Measurements from ENCODE around the gene PRUNE1.

The PRUNE1 gene

GRCh38 chr1:151047591-151047924 is 39.3 kb downstream of the PRUNE1 start, which contains the start of gene C1orf56:
Gene C1orf56, plus strand, starts transcription at chr1:151047751. Its CDS starts 97 bp downstream, at chr1:151047848.
- H3K27me3 ChIP-seq (ENCODE audit: insufficient read depth, low read length, poor library complexity), result no peaks in the 10 kb centered on the region
- peak within 1 kb of the TSS; percentile 63 for H3K4me3 ChIP-seq (ENCODE audit: low read length)
- peak within 1 kb of the TSS; percentile 92 for H3K4ac ChIP-seq (ENCODE audit: low read depth, low read length)
- no peak within 1 kb of the TSS for H2AK5ac ChIP-seq (ENCODE audit: low read length)
- H3K56ac ChIP-seq (ENCODE audit: low read length), result peak within 1 kb of the TSS; percentile 87
- H3K79me2 ChIP-seq (ENCODE audit: control insufficient read depth, insufficient read depth, low read length), result no peaks in the 10 kb centered on the region
- peak within 1 kb of the TSS; percentile 78 for H4K8ac ChIP-seq (ENCODE audit: low read depth, low read length)
- H3K9ac ChIP-seq (ENCODE audit: low read length), result peak within 1 kb of the TSS; percentile 86
- peak within 1 kb of the TSS; percentile 13 for H2BK5ac ChIP-seq (ENCODE audit: low read length)
- peak; percentile 82 for DNase-seq
- peak within 1 kb of the TSS; percentile 77 for H3K4me2 ChIP-seq (ENCODE audit: low read length)
- H3K36me3 ChIP-seq (ENCODE audit: control insufficient read depth, insufficient read depth, low read length), result peaks cover 4% of the 10 kb centered on the region
- no peak within 1 kb of the TSS for H4K5ac ChIP-seq (ENCODE audit: low read length)
- peak within 1 kb of the TSS; percentile 59 for H3K27ac ChIP-seq (ENCODE audit: low read depth, low read length)
- peak within 1 kb of the TSS; percentile 32 for H3K23ac ChIP-seq (ENCODE audit: low read length)
- H2BK15ac ChIP-seq (replicated peaks; ENCODE audit: low read depth), result no peak within 1 kb of the TSS
- H3K18ac ChIP-seq (ENCODE audit: low read length), result peak within 1 kb of the TSS; percentile 92
- peak within 1 kb of the TSS; percentile 76 for H2BK120ac ChIP-seq (ENCODE audit: low read depth, low read length)
- peaks cover 1% of the 10 kb centered on the region for H3K4me1 ChIP-seq (ENCODE audit: control insufficient read depth, low read depth, low read length)
- no CpG with 5 or more reads among the region's 29 CpGs for WGBS (ENCODE audit: extremely low coverage, insufficient coverage, low lambda C conversion rate)
- no peaks in the 10 kb centered on the region for H3K79me1 ChIP-seq (ENCODE audit: low read length)

GRCh38 chr1:151047925-151048644 is 39.8 kb downstream of the PRUNE1 start:
- Histone ChIP-seq H3K18ac (ENCODE audit: low read length) (peak overlapping the region; percentile 92), H2BK15ac (replicated peaks; ENCODE audit: low read depth) (no peak overlapping the region), H2BK5ac (ENCODE audit: low read length) (peak overlapping the region; percentile 13), H3K4ac (ENCODE audit: low read depth, low read length) (peak overlapping the region; percentile 92), H3K4me2 (ENCODE audit: low read length) (peak overlapping the region; percentile 77), H3K79me1 (ENCODE audit: low read length) (no peaks in the 10 kb centered on the region), H3K36me3 (ENCODE audit: control insufficient read depth, insufficient read depth, low read length) (peaks cover 9% of the 10 kb centered on the region), H4K8ac (ENCODE audit: low read depth, low read length) (peak overlapping the region; percentile 78), H3K56ac (ENCODE audit: low read length) (peak overlapping the region; percentile 87), H3K27me3 (ENCODE audit: insufficient read depth, low read length, poor library complexity) (no peaks in the 10 kb centered on the region), H3K9ac (ENCODE audit: low read length) (peak overlapping the region; percentile 86), H4K5ac (ENCODE audit: low read length) (no peak overlapping the region), H3K27ac (ENCODE audit: low read depth, low read length) (peak overlapping the region; percentile 59), H2AK5ac (ENCODE audit: low read length) (no peak overlapping the region), H3K4me3 (ENCODE audit: low read length) (peak overlapping the region; percentile 63), H2BK120ac (ENCODE audit: low read depth, low read length) (peak overlapping the region; percentile 76), H3K79me2 (ENCODE audit: control insufficient read depth, insufficient read depth, low read length) (no peaks in the 10 kb centered on the region), H3K23ac (ENCODE audit: low read length) (peak overlapping the region; percentile 32), H3K4me1 (ENCODE audit: control insufficient read depth, low read depth, low read length) (peaks cover 1% of the 10 kb centered on the region)
- peak; percentile 89 for DNase-seq
- no CpG with 5 or more reads among the region's 48 CpGs for WGBS (ENCODE audit: extremely low coverage, insufficient coverage, low lambda C conversion rate)

- no peak overlapping the region for H2BK5ac ChIP-seq (ENCODE audit: low read length)
- peak overlapping the region; percentile 87 for H3K56ac ChIP-seq (ENCODE audit: low read length)
- H3K27me3 ChIP-seq (ENCODE audit: insufficient read depth, low read length, poor library complexity), result no peaks in the 10 kb centered on the region
- H2BK120ac ChIP-seq (ENCODE audit: low read depth, low read length), result no peak overlapping the region
- peaks cover 9% of the 10 kb centered on the region for H3K36me3 ChIP-seq (ENCODE audit: control insufficient read depth, insufficient read depth, low read length)
- no peaks in the 10 kb centered on the region for H3K79me2 ChIP-seq (ENCODE audit: control insufficient read depth, insufficient read depth, low read length)
- H3K18ac ChIP-seq (ENCODE audit: low read length), result no peak overlapping the region
- H3K9ac ChIP-seq (ENCODE audit: low read length), result peak overlapping the region; percentile 86
- peaks cover 1% of the 10 kb centered on the region for H3K4me1 ChIP-seq (ENCODE audit: control insufficient read depth, low read depth, low read length)
- no peak overlapping the region for H3K4me3 ChIP-seq (ENCODE audit: low read length)
- WGBS (ENCODE audit: extremely low coverage, insufficient coverage, low lambda C conversion rate), result no CpG with 5 or more reads among the region's 3 CpGs
- no peaks in the 10 kb centered on the region for H3K79me1 ChIP-seq (ENCODE audit: low read length)
- H2BK15ac ChIP-seq (replicated peaks; ENCODE audit: low read depth), result no peak overlapping the region
- peak overlapping the region; percentile 77 for H3K4me2 ChIP-seq (ENCODE audit: low read length)
- DNase-seq, result no peak
- H4K5ac ChIP-seq (ENCODE audit: low read length), result no peak overlapping the region
- no peak overlapping the region for H3K27ac ChIP-seq (ENCODE audit: low read depth, low read length)
- no peak overlapping the region for H4K8ac ChIP-seq (ENCODE audit: low read depth, low read length)
- no peak overlapping the region for H3K4ac ChIP-seq (ENCODE audit: low read depth, low read length)
- no peak overlapping the region for H2AK5ac ChIP-seq (ENCODE audit: low read length)
- H3K23ac ChIP-seq (ENCODE audit: low read length), result no peak overlapping the region
Measured at GRCh38 chr1:151048645-151049032, 40.4 kb downstream of the PRUNE1 start.

- no CpG with 5 or more reads among the region's 5 CpGs for WGBS (ENCODE audit: extremely low coverage, insufficient coverage, low lambda C conversion rate)
- Histone ChIP-seq H3K23ac (ENCODE audit: low read length) (no peak overlapping the region), H2BK120ac (ENCODE audit: low read depth, low read length) (no peak overlapping the region), H2BK15ac (replicated peaks; ENCODE audit: low read depth) (no peak overlapping the region), H3K27me3 (ENCODE audit: insufficient read depth, low read length, poor library complexity) (no peaks in the 10 kb centered on the region), H3K79me1 (ENCODE audit: low read length) (peaks cover 2% of the 10 kb centered on the region), H4K5ac (ENCODE audit: low read length) (no peak overlapping the region), H3K56ac (ENCODE audit: low read length) (no peak overlapping the region), H3K27ac (ENCODE audit: low read depth, low read length) (no peak overlapping the region), H3K9ac (ENCODE audit: low read length) (no peak overlapping the region), H3K4me2 (ENCODE audit: low read length) (no peak overlapping the region), H3K4me3 (ENCODE audit: low read length) (no peak overlapping the region), H3K4me1 (ENCODE audit: control insufficient read depth, low read depth, low read length) (peaks cover 1% of the 10 kb centered on the region), H4K8ac (ENCODE audit: low read depth, low read length) (no peak overlapping the region), H3K4ac (ENCODE audit: low read depth, low read length) (no peak overlapping the region), H3K36me3 (ENCODE audit: control insufficient read depth, insufficient read depth, low read length) (peaks cover 12% of the 10 kb centered on the region), H2AK5ac (ENCODE audit: low read length) (no peak overlapping the region), H2BK5ac (ENCODE audit: low read length) (no peak overlapping the region), H3K79me2 (ENCODE audit: control insufficient read depth, insufficient read depth, low read length) (no peaks in the 10 kb centered on the region), H3K18ac (ENCODE audit: low read length) (no peak overlapping the region)
- no peak for DNase-seq
Measured at GRCh38 chr1:151049458-151049857, 41.2 kb downstream of the PRUNE1 start.

GRCh38 chr1:151050051-151050688 is 41.9 kb downstream of the PRUNE1 start:
- no peak overlapping the region for H2AK5ac ChIP-seq (ENCODE audit: low read length)
- H3K27ac ChIP-seq (ENCODE audit: low read depth, low read length), result no peak overlapping the region
- H2BK120ac ChIP-seq (ENCODE audit: low read depth, low read length), result no peak overlapping the region
- no peak overlapping the region for H3K4me2 ChIP-seq (ENCODE audit: low read length)
- no peaks in the 10 kb centered on the region for H3K27me3 ChIP-seq (ENCODE audit: insufficient read depth, low read length, poor library complexity)
- no peak for DNase-seq
- H3K23ac ChIP-seq (ENCODE audit: low read length), result no peak overlapping the region
- no peak overlapping the region for H2BK15ac ChIP-seq (replicated peaks; ENCODE audit: low read depth)
- H4K8ac ChIP-seq (ENCODE audit: low read depth, low read length), result no peak overlapping the region
- peaks cover 1% of the 10 kb centered on the region for H3K4me1 ChIP-seq (ENCODE audit: control insufficient read depth, low read depth, low read length)
- H3K9ac ChIP-seq (ENCODE audit: low read length), result no peak overlapping the region
- peaks cover 3% of the 10 kb centered on the region for H3K79me1 ChIP-seq (ENCODE audit: low read length)
- no peaks in the 10 kb centered on the region for H3K79me2 ChIP-seq (ENCODE audit: control insufficient read depth, insufficient read depth, low read length)
- H3K4me3 ChIP-seq (ENCODE audit: low read length), result no peak overlapping the region
- no peak overlapping the region for H3K4ac ChIP-seq (ENCODE audit: low read depth, low read length)
- no peak overlapping the region for H3K56ac ChIP-seq (ENCODE audit: low read length)
- H3K36me3 ChIP-seq (ENCODE audit: control insufficient read depth, insufficient read depth, low read length), result peaks cover 13% of the 10 kb centered on the region
- H3K18ac ChIP-seq (ENCODE audit: low read length), result no peak overlapping the region
- H2BK5ac ChIP-seq (ENCODE audit: low read length), result no peak overlapping the region
- H4K5ac ChIP-seq (ENCODE audit: low read length), result no peak overlapping the region
- WGBS (ENCODE audit: extremely low coverage, insufficient coverage, low lambda C conversion rate), result no CpG with 5 or more reads among the region's 2 CpGs
